ENCODE measurements around the gene CLDN6.
A peak's percentile ranks its signal among the peaks of the same experiment; 100 is the strongest.

CLDN6 gene

DNA sequence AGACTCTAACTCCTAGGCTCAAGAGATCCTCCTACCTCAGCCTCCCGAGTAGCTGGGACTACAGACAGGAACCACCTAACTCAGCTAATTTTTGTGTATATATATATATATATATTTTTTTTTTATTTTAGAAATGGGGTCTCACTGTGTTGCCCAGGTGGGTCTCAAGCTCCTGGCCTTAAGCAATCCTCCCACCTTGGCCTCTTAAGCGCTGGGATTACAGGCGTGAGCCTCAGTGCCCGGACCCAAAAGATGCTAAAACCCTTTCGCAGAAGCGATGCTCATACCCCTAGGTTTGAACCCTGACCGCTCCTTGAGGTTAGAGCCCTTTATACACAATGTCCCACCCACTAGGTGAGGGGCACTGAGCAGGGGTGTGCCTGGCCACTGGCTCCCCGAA, 7.5 kb downstream of the CLDN6 start:
- DNase-seq: no peak

GRCh38 chr16:3009568-3010390, 8.2 kb downstream of the CLDN6 start:
- DNase-seq: no peak

DNA sequence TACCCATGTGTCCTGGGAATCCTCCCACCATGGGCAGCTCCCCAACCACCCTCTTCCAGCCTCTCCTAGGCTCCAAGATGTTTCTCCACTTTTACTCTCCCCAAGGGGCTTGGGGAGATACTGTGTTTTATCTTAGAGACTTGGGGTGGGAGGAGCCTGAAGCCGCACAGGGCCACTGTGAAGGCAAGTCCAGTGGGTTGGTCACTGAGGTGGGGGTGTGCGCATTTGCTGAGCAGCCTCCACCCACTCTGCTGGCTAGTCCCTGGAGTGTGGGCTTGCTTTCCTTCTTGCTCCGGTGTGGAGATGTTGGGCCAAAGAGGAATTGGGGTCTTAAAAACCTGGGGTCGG, 9.3 kb downstream of the CLDN6 start:
- no peak for DNase-seq

- no peak for DNase-seq
Observed at GRCh38 chr16:3007957-3008689, 9.9 kb downstream of the CLDN6 start.

- DNase-seq: no peak
Observed at GRCh38 chr16:3007059-3007956, 10.7 kb downstream of the CLDN6 start.

DNA sequence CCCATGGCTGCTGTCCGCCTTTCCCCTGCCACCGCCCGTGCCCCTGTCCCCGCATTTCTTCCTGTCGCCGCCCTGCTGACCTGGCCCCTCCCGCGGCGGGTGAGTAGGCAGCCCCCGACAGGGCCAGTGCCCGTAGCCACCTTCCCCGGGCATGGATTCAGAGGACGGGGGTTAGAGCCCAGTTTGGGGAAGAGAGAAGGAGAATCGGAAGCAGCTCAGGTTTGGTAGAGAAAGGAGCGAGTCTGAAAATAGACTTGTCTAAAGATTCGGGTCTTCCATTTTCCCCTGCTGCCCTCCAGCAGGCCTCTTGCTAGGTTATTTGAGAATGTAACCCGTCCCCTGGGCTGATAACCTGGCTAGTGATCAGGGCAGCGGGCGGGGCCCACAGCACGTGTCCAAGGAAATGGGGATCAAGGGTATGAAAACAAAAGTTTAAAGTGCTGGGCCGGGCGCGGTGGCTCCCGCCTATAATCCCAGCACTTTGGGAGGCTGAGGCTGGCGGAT, 13.2 kb downstream of the CLDN6 start:
- no peak for DNase-seq

- no peak for DNase-seq
Observed at GRCh38 chr16:3004319-3004718, 13.7 kb downstream of the CLDN6 start.

DNA sequence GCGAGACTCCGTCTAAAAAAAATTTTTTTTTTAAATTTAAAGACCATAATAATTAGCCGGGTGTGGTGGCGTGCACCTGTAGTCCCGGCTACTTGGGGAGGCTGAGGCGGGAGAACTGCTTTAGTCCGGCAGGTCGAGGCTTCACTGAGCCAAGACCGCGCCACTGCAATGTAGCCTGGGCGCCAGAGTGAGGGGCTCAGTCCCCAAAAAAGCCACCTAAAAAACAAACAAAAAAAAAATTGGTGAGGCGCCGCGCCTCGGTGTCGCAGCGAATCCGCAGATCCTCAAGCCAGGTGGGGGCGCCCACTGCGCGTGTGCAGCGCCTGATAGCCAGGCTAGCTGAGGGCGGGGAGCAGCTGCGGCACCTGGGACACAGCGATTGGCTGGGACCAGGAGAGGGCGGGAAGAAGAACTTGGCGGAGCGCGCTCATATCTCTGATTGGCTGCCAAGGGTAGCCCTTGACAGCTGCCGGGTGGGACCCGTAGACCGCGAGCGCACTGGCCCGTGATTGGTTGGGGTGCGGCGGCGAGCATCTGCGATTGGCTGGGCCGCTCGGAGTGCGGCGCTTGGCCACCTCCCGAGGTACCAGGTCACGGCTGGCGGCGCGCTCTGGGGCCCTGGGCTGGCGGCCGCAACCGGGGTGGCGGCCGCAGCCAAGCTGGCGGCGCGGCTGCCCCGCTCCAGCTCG, 14.3 kb downstream of the CLDN6 start:
- peak; percentile 97 for DNase-seq

DNA sequence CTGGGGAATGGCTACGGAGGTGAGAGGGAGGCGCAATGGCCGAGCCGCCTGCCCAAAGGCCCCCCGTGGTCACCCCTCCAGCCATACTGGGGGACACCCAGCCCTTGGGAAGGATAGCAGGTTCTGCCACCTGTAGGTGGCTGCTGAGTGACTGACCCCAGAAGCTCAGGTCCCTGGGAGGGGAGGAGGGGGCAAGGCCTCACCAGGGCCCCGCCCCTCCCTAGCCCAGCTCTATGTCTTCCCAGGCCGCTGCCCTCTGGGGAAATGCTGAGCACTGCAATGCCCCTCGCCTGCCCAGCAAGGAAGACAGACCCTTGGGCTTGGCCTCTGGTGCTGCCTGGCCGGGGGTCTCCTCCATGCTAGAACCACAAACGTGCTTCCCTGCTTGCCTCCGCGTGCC, 16.7 kb downstream of the CLDN6 start:
- DNase-seq: no peak

DNA sequence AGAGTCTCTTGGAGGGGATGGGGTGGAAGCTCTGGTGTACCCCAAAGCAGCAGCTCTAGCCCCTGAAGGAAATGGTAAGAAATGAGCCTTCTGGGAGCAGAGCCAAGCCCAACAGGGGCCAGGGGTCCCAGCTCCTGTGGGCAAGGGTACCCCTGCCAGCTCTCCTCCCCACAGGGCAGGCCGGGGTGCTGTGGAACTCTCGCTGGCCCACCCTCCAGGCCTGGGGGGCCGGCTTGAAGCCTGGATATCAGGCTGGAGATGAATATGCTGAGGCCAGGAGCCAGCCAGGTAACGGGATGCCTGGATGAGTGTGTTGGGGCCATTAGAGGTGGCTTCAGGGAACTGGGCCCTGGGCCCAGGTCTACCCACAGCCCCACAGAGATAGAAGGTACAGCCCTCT, 17.4 kb downstream of the CLDN6 start:
- no peak for DNase-seq

- no peak for DNase-seq
Observed at GRCh38 chr16:2999929-3000328, 18.1 kb downstream of the CLDN6 start.

GRCh38 chr16:2996298-2996697, 21.7 kb downstream of the CLDN6 start:
- DNase-seq: no peak

- DNase-seq: no peak
Observed at GRCh38 chr16:2992383-2993081, 25.5 kb downstream of the CLDN6 start.

GRCh38 chr16:2991566-2992261, 26.3 kb downstream of the CLDN6 start:
- no peak for DNase-seq

- no peak for DNase-seq
Observed at GRCh38 chr16:2990891-2991290, 27.1 kb downstream of the CLDN6 start.

DNA sequence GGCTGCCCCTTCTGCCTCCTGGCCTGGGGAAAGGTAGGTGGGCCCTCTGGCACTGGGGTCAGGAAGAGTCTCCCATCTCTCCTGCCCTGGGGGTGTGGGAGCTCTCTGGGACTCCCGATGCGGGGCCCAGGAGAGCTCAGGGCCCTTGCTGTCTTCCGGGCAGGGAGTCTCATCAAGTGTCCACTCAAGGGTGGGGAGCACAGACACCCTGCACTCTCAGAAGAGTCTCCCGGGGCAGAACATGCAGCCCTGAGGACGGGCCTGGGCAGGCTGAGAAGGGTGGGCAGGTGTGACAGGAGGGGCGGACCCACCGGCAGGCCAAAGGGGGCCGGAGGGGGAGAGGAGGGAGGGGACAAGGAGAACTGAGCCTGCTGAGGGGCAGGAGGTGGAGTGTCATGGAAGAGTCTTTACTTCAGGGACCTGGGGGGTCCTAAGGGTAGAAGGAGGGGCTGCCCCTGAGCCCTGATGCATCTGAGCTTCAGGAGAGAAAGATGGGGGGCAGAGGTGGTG, 29.3 kb downstream of the CLDN6 start:
- DNase-seq: no peak

DNA sequence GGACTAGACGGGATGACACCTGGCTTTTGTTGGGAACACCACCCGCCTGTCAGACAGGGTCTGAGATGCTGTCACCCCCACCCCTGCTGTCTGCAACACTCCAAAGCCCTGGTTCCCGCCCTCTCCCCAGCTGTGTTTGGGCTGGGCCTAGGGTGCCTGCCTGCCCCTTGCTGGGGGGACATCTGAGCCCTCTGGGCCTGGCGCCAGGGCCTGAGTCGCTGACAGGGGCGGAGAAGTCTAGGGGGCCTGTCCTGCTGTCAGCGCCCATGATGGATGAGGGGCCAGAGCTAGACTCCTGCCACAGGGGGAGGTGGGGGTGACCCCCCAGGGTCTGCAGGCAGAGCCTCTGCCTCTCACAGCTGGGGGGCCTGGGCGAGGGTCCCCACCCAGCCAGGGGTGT, 30.1 kb downstream of the CLDN6 start:
- no peak for DNase-seq

- no peak for DNase-seq
Observed at GRCh38 chr16:2987286-2987685, 30.7 kb downstream of the CLDN6 start.

GRCh38 chr16:2986623-2987188, 31.3 kb downstream of the CLDN6 start:
- no peak for DNase-seq

DNA sequence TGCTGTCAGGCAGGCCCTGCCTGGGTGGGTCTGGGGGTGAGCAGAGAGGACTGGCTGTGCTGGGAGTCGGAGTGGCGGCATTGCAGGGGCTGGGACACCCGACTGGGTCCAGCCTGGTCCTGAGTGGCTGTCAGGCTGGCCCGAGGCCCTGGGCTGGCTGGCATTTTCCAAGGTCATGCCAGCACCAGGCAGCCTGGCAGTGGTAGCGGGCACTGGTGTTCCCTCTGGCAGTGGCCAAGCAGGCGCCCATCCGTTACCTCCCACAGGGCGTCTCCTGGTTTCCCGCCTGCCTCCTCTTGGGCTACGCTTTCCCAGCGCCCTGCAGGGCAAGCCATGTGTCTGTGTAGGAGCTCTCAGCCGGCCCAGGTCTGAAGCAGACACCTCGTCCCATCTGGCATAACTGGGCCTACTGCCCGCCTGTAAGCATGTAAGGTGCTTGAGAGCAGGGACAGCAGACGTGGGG, 32.1 kb downstream of the CLDN6 start:
- DNase-seq: no peak

GRCh38 chr16:2985462-2985861, 32.5 kb downstream of the CLDN6 start:
- DNase-seq: no peak
